ENCODE results near the gene AVEN. TPM values are rescaled to one million over a fixed set of nuclear protein-coding genes. Genes with fewer than 3 reads are reported as not detected.

Gene AVEN
- total RNA-seq, 1 donor from 2014 or later = 29.5 TPM

- DNase-seq (ENCODE audit: low read depth) = no peak
- TF ChIP-seq, protein P1, sequence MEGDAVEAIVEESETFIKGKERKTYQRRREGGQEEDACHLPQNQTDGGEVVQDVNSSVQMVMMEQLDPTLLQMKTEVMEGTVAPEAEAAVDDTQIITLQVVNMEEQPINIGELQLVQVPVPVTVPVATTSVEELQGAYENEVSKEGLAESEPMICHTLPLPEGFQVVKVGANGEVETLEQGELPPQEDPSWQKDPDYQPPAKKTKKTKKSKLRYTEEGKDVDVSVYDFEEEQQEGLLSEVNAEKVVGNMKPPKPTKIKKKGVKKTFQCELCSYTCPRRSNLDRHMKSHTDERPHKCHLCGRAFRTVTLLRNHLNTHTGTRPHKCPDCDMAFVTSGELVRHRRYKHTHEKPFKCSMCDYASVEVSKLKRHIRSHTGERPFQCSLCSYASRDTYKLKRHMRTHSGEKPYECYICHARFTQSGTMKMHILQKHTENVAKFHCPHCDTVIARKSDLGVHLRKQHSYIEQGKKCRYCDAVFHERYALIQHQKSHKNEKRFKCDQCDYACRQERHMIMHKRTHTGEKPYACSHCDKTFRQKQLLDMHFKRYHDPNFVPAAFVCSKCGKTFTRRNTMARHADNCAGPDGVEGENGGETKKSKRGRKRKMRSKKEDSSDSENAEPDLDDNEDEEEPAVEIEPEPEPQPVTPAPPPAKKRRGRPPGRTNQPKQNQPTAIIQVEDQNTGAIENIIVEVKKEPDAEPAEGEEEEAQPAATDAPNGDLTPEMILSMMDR (conservative IDR thresholded peaks at IDR 0.05; ENCODE audit: low read depth, low read length) = no peak
- H3K4me3 ChIP-seq (ENCODE audit: low read depth, low read length) = no peak overlapping the region
Observed at GRCh38 chr15:33846862-33847261, 192.1 kb downstream of the AVEN start.

- DNase-seq (ENCODE audit: low read depth) = no peak
- TF ChIP-seq, protein P1 (conservative IDR thresholded peaks at IDR 0.05; ENCODE audit: low read depth, low read length) = no peak
- no peak overlapping the region for H3K4me3 ChIP-seq (ENCODE audit: low read depth, low read length)
Observed at GRCh38 chr15:33846142-33846541, 192.9 kb downstream of the AVEN start.

GRCh38 chr15:33844597-33844996 is 194.4 kb downstream of the AVEN start:
- TF ChIP-seq, protein P1 (conservative IDR thresholded peaks at IDR 0.05; ENCODE audit: low read depth, low read length) = no peak
- H3K4me3 ChIP-seq (ENCODE audit: low read depth, low read length) = no peak overlapping the region
- no peak for DNase-seq (ENCODE audit: low read depth)

- no peak for DNase-seq (ENCODE audit: low read depth)
- TF ChIP-seq, protein P1 (conservative IDR thresholded peaks at IDR 0.05; ENCODE audit: low read depth, low read length) = no peak
- no peak overlapping the region for H3K4me3 ChIP-seq (ENCODE audit: low read depth, low read length)
Observed at GRCh38 chr15:33844186-33844585, 194.8 kb downstream of the AVEN start.

GRCh38 chr15:33840615-33841014 is 198.4 kb downstream of the AVEN start:
- H3K4me3 ChIP-seq (ENCODE audit: low read depth, low read length) = no peak overlapping the region
- no peak for DNase-seq (ENCODE audit: low read depth)
- TF ChIP-seq, protein P1 (conservative IDR thresholded peaks at IDR 0.05; ENCODE audit: low read depth, low read length) = no peak

- H3K4me3 ChIP-seq (ENCODE audit: low read depth, low read length) = no peak overlapping the region
- TF ChIP-seq, protein P1 (conservative IDR thresholded peaks at IDR 0.05; ENCODE audit: low read depth, low read length) = no peak
- DNase-seq (ENCODE audit: low read depth) = no peak
Observed at GRCh38 chr15:33839540-33839939, 199.5 kb downstream of the AVEN start.

DNA sequence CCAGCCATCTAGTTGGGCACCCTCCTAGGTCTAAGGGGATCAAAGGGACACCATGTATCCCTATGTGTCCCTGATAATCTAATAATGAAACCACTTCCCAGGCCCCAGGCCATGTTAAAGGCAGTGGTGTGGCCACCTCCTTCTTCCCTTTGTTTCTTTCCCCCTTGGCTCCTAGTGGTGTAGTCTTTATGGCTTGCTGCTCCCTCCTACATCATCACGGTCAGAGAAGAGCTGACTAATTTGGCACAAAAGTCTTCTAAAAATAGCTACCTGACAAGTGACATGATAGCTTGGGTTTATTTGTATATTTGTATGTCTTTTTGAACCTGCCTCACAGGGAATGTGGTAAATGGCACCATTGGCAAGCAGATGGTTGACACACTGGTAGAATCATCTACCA is 201.7 kb downstream of the AVEN start:
- TF ChIP-seq, protein P1 (conservative IDR thresholded peaks at IDR 0.05; ENCODE audit: low read depth, low read length) = no peak
- H3K4me3 ChIP-seq (ENCODE audit: low read depth, low read length) = no peak overlapping the region

More for the DNA sequence above, 201.7 kb downstream of the AVEN start:
- no peak for DNase-seq (ENCODE audit: low read depth)

Data from epithelial cell of proximal tubule (primary cell).